H1 (cell line): ENCODE results near the gene WEE1. TPM values are rescaled to one million over a fixed set of nuclear protein-coding genes. Genes with fewer than 3 reads are reported as not detected.
A peak's percentile ranks its signal among the peaks of the same experiment; 100 is the strongest.

ENCODE experiments used
- BACH1 ChIP-seq: IDR thresholded peaks from 2 replicates; pipeline ENCODE4 v1.6.1; 2012; ENCODE audit warnings: low read length, improper control_type of control experiment
- CHD7 ChIP-seq: fragments of 300-600 bp; sonication (generic); IDR thresholded peaks from 2 replicates; pipeline ENCODE4 v1.7.1; 2012; ENCODE audit warnings: low read length, moderate library complexity, mild to moderate bottlenecking, inconsistent platforms; ENCODE audit not compliant: insufficient replicate concordance
- JUND ChIP-seq: IDR thresholded peaks from 2 replicates; pipeline ENCODE4 v1.6.1; 2011; ENCODE audit warnings: mild to moderate bottlenecking, improper control_type of control experiment, low read length
- KDM5A ChIP-seq: fragments of 200-600 bp; IDR thresholded peaks from 2 replicates; pipeline ENCODE4 v1.7.1; 2012; ENCODE audit warnings: mild to moderate bottlenecking, low read length, inconsistent platforms, mixed read lengths
- PHF8 ChIP-seq: fragments of 200-600 bp; sonication (generic); conservative IDR thresholded peaks from 2 replicates; pipeline ENCODE4 v1.7.1; 2012; ENCODE audit warnings: low read depth, mild to moderate bottlenecking, inconsistent platforms, low read length, moderate library complexity
- POLR2A ChIP-seq, 2 experiments: IDR thresholded peaks; 1 replicate in 1 of 2; 2 replicates in 1 of 2; pipeline ENCODE4 v1.6.1; 2011; ENCODE audit warnings: low read depth in 2 of 2, low read length in 2 of 2, mild to moderate bottlenecking in 2 of 2; ENCODE audit errors: control extremely low read depth in 1 of 2
- RAD21 ChIP-seq, 2 experiments: IDR thresholded peaks in 1 of 2; conservative IDR thresholded peaks in 1 of 2; 2 replicates each; pipeline ENCODE4 v1.6.1; 2011; ENCODE audit warnings: low read depth in 2 of 2, low read length in 2 of 2, improper control_type of control experiment in 1 of 2, inconsistent platforms in 1 of 2, mild to moderate bottlenecking in 1 of 2, moderate library complexity in 1 of 2
- SIN3A ChIP-seq, 2 experiments: IDR thresholded peaks in 1 of 2; conservative IDR thresholded peaks in 1 of 2; 2 replicates each; pipeline ENCODE4 v1.6.1; 2011 to 2012; ENCODE audit warnings: low read length in 2 of 2, improper control_type of control experiment in 1 of 2, low read depth in 1 of 2, mild to moderate bottlenecking in 1 of 2
- polyA plus RNA-seq, 7 experiments: library from polyadenylated mRNA; depleted of rRNA in 3 of 7; stranded (reverse) in 5 of 7; unstranded in 2 of 7; fragments of >200 nt in 5 of 7; fragments of 200-250 nt in 2 of 7; gene quantifications; 1 replicate in 5 of 7; 2 replicates in 1 of 7; 4 replicates in 1 of 7; pipeline versions ENCODE4 v1.2.1 to v1.2.3, GENCODE V29; 2011 to 2013; ENCODE audit warnings: missing spikeins in 2 of 7, mixed read lengths in 2 of 7
- total RNA-seq: library from RNA; stranded (reverse); fragmentation: NEBNext Ultra II Directional; extraction: Animal tissue kit (Norgen Biotek cat#: 25700); gene quantifications from 2 replicates; pipeline ENCODE4 v1.2.1, GENCODE V29; 2021
- TF ChIP-seq, protein P1 (sequence below): IDR thresholded peaks from 2 replicates; pipeline ENCODE4 v1.6.1; 2011; ENCODE audit warnings: low read depth, mild to moderate bottlenecking, low read length; ENCODE audit not compliant: insufficient read depth

Gene WEE1
- total and polyA plus RNA-seq, 2 of the 8 experiments (the other 6 are each of a cell fraction or from before 2014, with no cell fraction given) = 40.8 to 120 TPM

DNA sequence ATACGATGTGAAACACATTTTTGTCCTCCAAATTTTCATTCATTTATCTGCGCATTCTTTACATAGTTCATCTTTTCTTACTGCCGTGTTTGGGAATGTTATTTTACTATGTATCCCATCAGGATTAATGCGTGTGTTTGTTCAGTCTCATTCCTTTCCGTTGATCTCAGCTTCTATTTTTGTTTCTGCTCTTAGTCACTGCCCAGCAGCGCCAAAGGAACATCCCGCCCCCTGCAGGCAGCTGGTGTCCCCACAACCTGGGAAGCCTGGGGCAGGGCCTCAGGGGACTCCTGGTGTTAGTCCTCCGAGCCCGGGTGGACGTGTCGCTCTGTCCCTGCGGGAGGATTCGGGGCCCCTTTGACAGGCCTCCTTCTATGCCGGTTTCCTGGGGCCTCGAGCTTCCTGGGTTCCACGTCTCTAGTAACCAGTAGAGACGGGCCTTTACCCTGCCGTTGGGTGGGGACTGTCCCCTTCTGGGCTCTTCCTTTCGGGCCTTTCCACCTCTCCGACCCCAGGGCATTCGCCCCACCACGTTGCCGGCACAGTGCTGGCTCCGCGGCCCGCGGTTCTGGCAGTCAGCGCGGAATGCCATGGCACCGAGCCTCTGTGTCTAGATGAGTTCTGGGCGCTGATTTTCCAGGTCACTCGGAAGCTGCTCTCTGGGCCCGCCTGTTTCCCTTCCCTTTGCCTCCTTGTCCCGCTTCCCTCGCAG, 39.8 kb downstream of the WEE1 start (continued):
- TF ChIP-seq CHD7 = peak; percentile 43
- peak; percentile 78 to 81 for TF ChIP-seq RAD21 (IDR thresholded peaks at IDR 0.05 in 1 of 2, conservative IDR thresholded peaks at IDR 0.05 in 1 of 2; ENCODE audit: low read depth in 2 of 2, low read length in 2 of 2)
- TF ChIP-seq POLR2A (IDR thresholded peaks at IDR 0.05; ENCODE audit: control extremely low read depth in 1 of 2, low read depth in 2 of 2, low read length in 2 of 2) = peak in 1 of 2 experiments; percentile 63; a peak in 1 of 3 replicates
- TF ChIP-seq, protein P1, sequence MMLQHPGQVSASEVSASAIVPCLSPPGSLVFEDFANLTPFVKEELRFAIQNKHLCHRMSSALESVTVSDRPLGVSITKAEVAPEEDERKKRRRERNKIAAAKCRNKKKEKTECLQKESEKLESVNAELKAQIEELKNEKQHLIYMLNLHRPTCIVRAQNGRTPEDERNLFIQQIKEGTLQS = peak; percentile 48; the same call in 1 of the 2 replicates
- peak; percentile 98 for TF ChIP-seq JUND
- no peak for TF ChIP-seq PHF8
- peak; percentile 56 for TF ChIP-seq BACH1
- 0 out of 4 replicates have a peak, but pooled peaks of 1 of the 2 experiments have one; percentile 69 for TF ChIP-seq SIN3A (conservative IDR thresholded peaks at IDR 0.05 in 1 of 2, IDR thresholded peaks at IDR 0.05 in 1 of 2; ENCODE audit: low read depth in 1 of 2, low read length in 2 of 2)
- TF ChIP-seq KDM5A = no peak
